ENCODE results near the gene SPPL2B. TPM values are rescaled to one million over a fixed set of nuclear protein-coding genes. Genes with fewer than 3 reads are reported as not detected.

Gene SPPL2B
- total RNA-seq, 1 donor from 2014 or later: 77.0 TPM

DNA sequence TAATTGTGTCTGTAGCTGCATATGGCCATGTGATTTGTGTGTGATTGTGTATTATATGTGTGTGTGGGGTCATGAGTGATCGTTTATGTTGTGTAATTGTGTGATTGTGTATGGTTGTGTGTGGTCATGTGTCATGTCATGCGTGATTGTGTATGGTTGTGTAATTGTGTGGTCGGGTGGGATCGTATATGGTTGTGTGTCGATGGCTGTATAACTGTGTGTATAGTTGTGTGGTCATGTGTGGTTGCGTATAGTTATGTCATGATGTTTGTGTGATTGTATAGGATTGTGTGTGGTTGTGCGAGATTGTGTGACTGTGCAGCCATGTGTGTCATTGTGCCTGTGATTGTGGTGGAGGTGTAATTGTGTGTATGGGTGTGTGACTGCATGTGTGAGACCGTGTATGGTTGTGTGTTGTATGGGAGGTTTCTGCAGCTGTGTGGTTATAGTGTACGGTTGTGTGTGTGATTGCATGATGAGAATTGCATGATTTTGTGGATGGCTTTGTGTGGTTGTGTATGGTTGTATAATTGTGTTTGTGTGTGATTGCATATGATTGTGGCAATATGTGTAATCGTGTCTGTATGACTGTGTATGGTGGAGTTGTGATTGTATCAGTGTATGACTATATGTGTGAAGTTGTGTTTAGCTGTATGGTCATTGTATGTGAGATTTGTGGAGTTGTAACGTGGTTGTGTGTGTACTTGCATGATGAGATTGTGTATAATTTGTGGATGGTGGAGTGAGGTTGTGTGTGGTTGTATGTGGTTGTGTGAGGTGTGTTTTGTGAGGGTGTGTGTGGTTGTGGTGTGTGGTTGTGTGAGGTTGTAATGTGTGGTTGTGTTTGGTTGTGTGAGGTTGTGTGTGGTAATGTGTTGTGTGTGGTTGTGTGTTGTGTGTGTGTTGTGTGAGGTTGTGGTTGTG is 33.8 kb downstream of the SPPL2B start:
- TF ChIP-seq, protein P1, sequence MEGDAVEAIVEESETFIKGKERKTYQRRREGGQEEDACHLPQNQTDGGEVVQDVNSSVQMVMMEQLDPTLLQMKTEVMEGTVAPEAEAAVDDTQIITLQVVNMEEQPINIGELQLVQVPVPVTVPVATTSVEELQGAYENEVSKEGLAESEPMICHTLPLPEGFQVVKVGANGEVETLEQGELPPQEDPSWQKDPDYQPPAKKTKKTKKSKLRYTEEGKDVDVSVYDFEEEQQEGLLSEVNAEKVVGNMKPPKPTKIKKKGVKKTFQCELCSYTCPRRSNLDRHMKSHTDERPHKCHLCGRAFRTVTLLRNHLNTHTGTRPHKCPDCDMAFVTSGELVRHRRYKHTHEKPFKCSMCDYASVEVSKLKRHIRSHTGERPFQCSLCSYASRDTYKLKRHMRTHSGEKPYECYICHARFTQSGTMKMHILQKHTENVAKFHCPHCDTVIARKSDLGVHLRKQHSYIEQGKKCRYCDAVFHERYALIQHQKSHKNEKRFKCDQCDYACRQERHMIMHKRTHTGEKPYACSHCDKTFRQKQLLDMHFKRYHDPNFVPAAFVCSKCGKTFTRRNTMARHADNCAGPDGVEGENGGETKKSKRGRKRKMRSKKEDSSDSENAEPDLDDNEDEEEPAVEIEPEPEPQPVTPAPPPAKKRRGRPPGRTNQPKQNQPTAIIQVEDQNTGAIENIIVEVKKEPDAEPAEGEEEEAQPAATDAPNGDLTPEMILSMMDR (IDR thresholded peaks at IDR 0.05): no peak
- Mint-ChIP-seq H3K27me3 (ENCODE audit: unreplicated experiment) (peaks cover 8% of the 10 kb centered on the region), H3K4me3 (ENCODE audit: unreplicated experiment) (no peak overlapping the region), H3K9me3 (ENCODE audit: unreplicated experiment) (no peaks in the 10 kb centered on the region), H3K4me1 (ENCODE audit: unreplicated experiment) (no peaks in the 10 kb centered on the region), H3K36me3 (ENCODE audit: unreplicated experiment) (no peaks in the 10 kb centered on the region), H3K27ac (ENCODE audit: unreplicated experiment) (no peak overlapping the region)
- DNase-seq (ENCODE audit: extremely low spot score, unreplicated experiment): no peak

DNA sequence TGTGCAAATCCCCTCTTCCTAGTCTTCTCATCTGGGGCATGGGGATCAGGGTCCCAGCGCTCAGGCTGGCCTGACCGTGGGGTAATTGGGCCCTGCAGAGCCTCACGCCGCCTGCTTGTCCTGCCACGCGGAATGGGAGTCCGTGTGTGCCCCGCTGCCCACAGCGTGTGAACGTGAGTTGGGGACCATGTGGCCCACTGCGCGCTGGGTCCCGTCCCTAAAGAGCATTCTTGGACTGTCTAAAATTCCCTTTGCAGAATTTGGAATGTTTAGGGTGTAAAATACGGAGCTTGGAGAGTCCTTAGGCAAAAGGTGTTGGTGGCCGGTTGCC is 34.5 kb downstream of the SPPL2B start:
- no peaks in the 10 kb centered on the region for H3K4me1 Mint-ChIP-seq (ENCODE audit: unreplicated experiment)
- TF ChIP-seq, protein P1 (IDR thresholded peaks at IDR 0.05): no peak
- no peak for DNase-seq (ENCODE audit: extremely low spot score, unreplicated experiment)
- no peak overlapping the region for H3K4me3 Mint-ChIP-seq (ENCODE audit: unreplicated experiment)
- H3K27ac Mint-ChIP-seq (ENCODE audit: unreplicated experiment): no peak overlapping the region
- peaks cover 8% of the 10 kb centered on the region for H3K27me3 Mint-ChIP-seq (ENCODE audit: unreplicated experiment)
- no peaks in the 10 kb centered on the region for H3K9me3 Mint-ChIP-seq (ENCODE audit: unreplicated experiment)
- H3K36me3 Mint-ChIP-seq (ENCODE audit: unreplicated experiment): no peaks in the 10 kb centered on the region

DNA sequence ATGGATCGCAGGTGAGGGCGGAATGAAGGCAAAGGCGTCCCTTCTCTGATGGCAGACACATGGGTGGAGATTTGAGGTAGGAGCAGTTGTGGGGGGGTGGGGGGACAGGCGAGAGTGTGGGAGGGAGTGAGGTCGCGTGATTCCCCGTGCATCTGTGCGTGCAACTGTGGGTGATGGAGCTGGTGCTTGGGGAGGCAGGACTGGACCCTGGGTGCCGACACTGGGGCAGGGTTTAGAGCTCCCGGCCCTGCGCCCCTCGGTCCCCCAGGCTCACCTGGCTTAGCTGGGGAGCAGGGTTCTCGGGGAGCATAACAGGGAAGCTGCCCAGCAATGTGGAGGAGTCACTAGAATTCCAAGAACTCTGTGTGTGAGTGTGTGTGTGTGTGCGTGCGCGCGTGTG is 34.9 kb downstream of the SPPL2B start:
- no peak overlapping the region for H3K27ac Mint-ChIP-seq (ENCODE audit: unreplicated experiment)
- no peaks in the 10 kb centered on the region for H3K36me3 Mint-ChIP-seq (ENCODE audit: unreplicated experiment)
- no peaks in the 10 kb centered on the region for H3K4me1 Mint-ChIP-seq (ENCODE audit: unreplicated experiment)
- DNase-seq (ENCODE audit: extremely low spot score, unreplicated experiment): no peak
- peaks cover 13% of the 10 kb centered on the region for H3K27me3 Mint-ChIP-seq (ENCODE audit: unreplicated experiment)
- TF ChIP-seq, protein P1 (IDR thresholded peaks at IDR 0.05): no peak
- no peak overlapping the region for H3K4me3 Mint-ChIP-seq (ENCODE audit: unreplicated experiment)
- H3K9me3 Mint-ChIP-seq (ENCODE audit: unreplicated experiment): no peaks in the 10 kb centered on the region

DNA sequence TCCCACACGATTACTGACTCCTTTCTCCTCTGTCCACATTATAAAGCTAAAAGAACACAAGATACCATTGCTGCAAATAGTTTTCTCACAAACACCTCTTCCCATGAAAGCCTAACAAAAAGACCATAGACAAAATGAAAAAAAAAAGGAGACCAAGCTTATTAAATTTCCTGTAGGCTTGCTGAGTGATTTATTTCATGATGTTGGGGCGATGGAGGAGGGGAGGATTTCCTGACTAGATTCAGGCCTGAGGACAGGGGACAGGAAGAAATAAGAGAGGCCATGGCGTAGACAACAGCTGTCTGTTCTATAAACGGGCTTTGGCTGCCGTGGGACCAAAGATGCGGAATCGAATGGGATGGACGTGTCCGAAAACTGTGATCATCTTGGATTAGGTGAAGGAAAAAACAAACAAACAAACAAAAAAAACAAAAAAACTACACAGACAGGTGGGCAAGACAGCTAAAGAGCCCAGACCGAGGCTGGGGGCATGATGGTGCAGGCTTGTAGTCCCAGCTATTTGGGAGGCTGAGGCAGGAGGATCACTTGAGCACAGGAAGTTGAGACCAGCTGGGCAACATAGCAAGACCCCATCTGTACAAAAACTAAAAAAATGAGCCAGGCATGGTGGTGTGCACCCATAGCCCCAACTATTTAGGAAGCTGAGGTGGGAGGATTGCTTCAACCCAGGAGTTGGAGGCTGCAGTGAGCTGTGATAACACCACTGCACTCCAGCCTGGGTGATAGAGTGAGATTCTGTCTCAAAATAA is 36.9 kb downstream of the SPPL2B start:
- Mint-ChIP-seq H3K9me3 (ENCODE audit: unreplicated experiment) (no peaks in the 10 kb centered on the region), H3K27ac (ENCODE audit: unreplicated experiment) (no peak overlapping the region), H3K4me1 (ENCODE audit: unreplicated experiment) (no peaks in the 10 kb centered on the region)

More for the DNA sequence above, 36.9 kb downstream of the SPPL2B start:
- no peak for DNase-seq (ENCODE audit: extremely low spot score, unreplicated experiment)
- H3K27me3 Mint-ChIP-seq (ENCODE audit: unreplicated experiment): peaks cover 13% of the 10 kb centered on the region
- H3K4me3 Mint-ChIP-seq (ENCODE audit: unreplicated experiment): no peak overlapping the region
- TF ChIP-seq, protein P1 (IDR thresholded peaks at IDR 0.05): no peak
- H3K36me3 Mint-ChIP-seq (ENCODE audit: unreplicated experiment): no peaks in the 10 kb centered on the region

All from osteocyte (in vitro differentiated cells).